IPS-NIHi11 (cell line): ENCODE data around the gene ATP13A2.
A peak's percentile ranks its signal among the peaks of the same experiment; 100 is the strongest.

ENCODE experiments used
- DNase-seq: peaks from one replicate; pipeline ENCODE4 v3.0.0; 2012; ENCODE audit warnings: mixed read lengths, low spot score

ATP13A2 gene

GRCh38 chr1:17031436-17031835, 19.7 kb upstream of the ATP13A2 start:
- DNase-seq, result no peak

- no peak for DNase-seq
Observed at GRCh38 chr1:17030206-17030605, 18.5 kb upstream of the ATP13A2 start.

DNA sequence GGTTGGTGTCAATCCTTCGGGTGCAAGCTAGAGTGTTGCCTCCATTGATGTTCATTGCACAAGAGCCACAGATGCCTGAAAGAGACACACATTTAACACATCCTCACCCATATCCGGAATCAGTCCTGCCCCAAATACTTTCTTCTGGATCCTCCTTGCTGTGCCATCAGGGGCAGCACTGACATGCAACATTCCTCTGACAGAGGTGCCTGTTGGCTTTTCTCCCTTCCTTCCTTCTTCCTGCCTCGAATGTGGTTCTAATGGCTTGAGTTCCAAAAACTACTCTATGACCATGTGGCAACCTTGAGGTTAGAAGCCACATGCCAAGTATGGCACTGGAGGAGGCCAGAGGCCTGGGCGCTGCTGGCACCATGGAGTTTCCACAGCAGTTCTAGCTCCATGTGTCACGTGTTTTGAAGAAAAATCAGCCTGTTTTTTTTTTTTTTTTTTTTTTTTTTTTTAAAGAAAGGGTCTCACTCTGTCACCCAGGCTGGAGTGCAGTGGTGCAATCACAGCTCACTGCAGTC, 17.0 kb upstream of the ATP13A2 start:
- DNase-seq, result no peak

DNA sequence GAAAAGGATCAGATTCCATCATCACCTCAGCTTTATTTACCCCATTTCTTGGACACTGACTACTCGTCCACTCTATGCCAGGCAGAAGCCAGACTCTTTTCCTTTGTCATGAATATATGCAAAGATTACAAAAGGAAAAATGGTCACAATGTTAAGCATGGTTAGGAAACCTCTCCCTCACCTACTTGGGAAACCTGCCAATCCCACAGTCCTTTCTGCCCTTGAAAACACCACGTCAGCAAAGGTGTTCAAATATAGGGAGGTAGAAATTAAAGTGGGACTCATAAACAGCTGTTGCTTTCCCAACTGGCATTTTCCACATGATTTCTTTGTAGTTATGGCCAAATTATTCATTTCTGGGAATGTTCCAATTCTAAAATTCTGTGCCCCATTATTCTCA, 16.2 kb upstream of the ATP13A2 start:
- DNase-seq, result no peak

- DNase-seq, result no peak
Observed at GRCh38 chr1:17027403-17027802, 15.7 kb upstream of the ATP13A2 start.

- no peak for DNase-seq
Observed at GRCh38 chr1:17024721-17025120, 13.0 kb upstream of the ATP13A2 start.

- no peak for DNase-seq
Observed at GRCh38 chr1:17023573-17023972, 11.8 kb upstream of the ATP13A2 start.

DNA sequence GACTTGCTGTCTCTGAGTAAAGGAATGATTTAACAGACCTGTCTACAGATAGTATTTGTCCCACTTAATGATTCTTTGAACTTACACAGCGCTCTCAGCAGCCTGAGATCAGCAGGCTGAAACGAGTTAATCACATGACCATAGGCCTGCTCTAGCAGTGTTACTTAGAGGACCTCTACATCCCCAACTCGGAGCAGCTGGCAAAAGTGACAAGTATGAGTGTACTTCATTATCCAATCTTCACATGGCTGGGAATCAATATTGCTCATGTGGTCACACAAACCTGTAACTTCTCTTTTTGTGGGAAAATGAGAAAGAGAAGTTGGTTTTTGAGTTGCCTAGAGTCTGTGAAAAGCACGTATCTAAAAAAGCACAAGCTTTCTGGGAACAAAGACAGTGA, 11.4 kb upstream of the ATP13A2 start:
- DNase-seq, result no peak

DNA sequence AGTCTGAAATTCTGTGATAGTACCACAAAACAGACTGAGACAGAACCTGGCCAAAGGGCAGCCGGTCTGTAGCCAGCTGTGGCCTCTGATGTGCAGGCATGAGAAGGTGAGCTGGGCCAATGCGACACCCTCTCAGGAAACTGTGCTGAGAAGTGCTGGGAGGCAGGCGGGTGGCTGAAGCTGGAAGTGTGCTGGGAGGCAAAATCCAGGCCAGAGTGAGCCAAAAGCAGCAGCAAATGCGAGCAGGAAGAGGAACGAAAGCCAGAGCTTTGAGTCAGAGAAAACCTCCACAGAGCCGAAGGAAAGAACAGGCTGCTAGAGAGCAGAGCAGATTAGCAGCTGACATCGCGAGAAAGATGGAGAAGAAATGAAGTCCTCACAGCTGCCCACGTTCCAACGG, 10.2 kb upstream of the ATP13A2 start:
- DNase-seq, result no peak

GRCh38 chr1:17020502-17020901, 8.8 kb upstream of the ATP13A2 start:
- no peak for DNase-seq

GRCh38 chr1:17018849-17019248, 7.1 kb upstream of the ATP13A2 start:
- no peak for DNase-seq

DNA sequence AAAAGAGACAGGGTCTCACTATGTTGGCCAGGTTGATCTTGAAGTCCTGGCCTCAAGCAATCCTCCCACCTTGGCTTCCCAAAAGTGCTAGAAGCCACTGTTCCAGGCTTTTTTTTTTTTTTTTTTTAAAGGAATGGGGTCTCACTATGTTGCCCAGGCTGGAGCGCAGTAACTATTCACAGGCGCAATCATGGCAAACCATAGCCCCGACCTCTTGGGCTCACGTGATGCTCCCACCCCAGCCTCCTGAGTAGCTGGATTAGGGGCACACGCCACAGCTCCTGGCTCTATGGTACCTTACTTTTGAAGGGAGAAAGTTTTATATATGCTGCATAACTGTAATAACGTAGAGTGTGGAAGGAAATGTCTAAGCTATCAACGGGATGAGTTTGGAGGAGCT, 5.7 kb upstream of the ATP13A2 start:
- DNase-seq, result no peak

DNA sequence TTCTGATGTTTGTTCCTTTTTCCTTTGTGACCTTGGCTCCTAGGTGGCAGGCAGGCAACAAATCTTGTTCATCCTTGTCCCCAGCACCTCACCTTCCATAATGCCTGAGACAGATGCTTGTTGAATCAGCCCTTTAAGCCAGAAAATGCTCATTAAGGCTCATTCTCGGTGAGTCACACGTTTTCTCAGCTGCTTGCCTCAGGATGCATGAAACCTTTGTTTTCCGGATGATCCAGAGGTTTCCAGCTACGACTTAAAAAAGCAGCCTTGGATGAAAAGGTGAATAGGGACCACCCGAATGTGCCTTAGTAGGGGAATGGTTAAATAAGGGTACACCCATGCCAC, 4.6 kb upstream of the ATP13A2 start:
- DNase-seq, result no peak

DNA sequence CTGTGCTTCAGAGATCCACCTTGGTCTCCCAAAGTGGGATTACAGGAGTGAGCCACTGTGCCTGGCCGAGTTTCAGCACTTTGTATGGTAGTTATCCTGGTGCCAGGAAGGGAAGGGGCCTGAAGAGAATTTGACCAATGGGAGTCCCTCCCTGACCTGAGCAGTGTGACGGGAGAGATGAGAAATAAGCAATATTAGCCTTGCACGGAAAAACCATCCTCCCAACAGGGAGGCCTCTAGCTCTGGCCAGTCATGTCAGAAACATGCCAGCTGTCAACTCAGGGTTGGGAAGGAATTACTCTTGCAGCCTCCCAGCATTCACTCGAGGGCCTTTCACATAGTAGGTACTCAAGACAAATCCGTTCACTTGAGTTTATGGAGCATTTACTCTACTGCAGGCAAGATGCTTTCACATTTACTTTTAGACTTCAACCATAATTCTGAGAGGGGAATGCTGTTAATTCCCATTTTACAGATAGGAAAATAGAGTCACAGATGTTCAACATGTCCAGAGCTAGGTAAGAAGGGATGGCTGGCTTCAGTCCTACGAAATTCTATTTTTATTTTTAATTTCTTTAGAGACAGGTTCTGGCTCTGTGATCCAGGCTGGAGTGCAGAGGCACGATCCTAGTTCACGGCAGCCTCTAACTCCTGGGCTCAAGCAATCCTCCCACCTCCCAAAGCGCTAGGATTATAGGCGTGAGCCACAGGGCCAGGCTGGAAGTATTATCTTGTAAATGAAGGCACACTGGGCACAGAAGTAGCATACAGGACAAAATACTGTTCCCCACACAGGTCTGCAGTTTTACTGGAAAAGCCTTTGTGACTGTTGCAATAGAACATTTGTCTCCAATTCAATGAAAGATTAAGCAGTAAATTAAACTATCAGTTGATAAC, 3.2 kb upstream of the ATP13A2 start:
- no peak for DNase-seq

DNA sequence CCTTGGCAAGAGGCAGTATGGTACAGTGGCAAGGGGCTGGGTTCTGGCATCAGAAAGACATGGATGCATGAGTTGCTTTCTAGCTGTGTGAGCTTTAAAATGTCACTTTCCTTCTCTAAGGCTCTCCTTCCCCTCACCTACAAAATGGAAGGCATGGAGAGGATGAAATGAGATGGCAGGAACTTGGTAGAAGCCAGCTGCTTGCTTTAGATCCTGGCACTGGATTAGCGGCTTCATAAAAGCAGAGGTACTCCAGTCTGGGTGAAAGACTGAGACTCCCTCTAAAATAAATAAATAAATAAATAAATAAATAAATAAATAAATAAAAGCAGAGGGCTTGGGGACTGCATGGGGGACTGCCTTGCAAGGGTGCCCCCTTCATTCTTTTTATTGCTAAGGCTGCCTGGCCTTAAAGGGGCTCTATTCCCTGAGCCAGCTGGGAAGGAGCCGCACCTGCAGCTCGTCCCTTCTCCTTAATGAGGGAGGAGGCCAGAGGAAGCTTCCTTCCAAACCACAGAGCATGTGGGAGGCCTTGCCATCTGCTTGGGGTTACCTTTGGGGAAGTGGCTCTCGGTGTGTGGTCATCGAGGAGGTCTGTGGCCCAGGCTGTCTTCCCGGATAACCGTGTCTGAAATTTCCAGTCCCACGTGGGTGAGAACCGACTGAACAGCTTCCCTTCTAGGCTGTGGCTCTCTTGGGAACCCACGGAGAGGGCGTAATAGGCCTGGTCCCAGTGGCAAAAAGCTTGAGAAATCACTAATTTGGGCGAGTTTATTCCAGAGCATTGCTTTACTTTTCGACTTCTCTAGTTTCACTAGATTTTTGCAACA, 2.0 kb upstream of the ATP13A2 start:
- DNase-seq, result no peak

DNA sequence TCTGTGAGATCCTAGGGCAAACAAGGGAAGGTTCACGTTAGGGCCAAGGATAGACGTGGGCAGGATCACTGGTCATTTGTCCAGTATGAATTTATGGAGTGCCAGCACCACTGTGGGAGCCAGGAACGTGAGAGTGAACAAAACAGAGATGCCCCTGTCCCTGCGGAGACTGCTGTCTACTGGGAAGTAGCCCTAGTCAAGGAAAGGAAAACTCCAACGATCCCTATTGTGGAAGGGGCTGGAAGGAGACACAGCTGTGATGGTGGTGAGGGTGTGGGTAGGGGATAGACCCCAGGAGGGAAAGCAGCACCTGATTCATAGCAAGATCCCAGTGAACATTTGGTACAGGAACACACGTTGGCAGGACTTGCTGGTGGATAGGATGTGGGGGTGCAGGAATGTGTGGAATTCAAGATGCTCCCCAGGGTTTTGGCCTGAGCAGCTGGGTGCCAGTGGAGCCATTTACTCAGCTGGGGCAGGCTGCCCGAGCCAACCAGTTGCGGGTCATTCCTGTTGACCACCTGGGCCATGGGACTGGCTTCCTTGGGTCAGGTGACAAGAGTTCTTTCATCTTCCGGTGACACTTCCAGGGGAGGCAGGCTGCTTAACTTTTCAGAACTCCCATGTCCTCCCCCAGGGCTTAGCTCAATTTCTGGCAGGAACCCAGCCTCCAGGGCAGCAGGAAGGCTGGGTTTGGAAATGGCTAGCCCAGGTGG, 1.2 kb upstream of the ATP13A2 start:
- DNase-seq, result no peak

DNA sequence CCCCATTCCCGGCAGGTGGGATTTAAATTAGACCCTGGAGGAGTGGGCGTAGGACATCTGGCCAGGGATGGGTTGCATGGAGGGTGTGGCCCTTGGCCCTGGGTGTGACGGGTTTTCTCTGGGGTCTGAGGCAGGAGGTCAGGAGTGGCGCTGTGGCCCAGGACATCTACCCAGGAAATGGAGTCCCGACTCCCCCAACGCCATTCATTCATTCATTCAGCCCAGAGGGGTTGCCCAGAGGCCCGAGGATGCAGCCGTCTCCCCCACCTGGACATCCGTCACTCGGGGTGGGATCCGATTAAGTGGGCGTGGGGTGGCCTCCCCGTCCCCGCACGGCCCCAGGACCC, 663 bp downstream of the ATP13A2 start:
- DNase-seq, result no peak

GRCh38 chr1:17009706-17010105, 2.0 kb downstream of the ATP13A2 start:
- DNase-seq, result no peak

GRCh38 chr1:17008208-17008855, 3.4 kb downstream of the ATP13A2 start:
- no peak for DNase-seq

- DNase-seq, result peak; percentile 70
Observed at GRCh38 chr1:17007121-17007520, 4.6 kb downstream of the ATP13A2 start.

- no peak for DNase-seq
Observed at GRCh38 chr1:17005365-17005740, 6.4 kb downstream of the ATP13A2 start.
